Neutrophil (primary cell): Measurements from ENCODE around the gene GREM2.

Experiments used
- H3K27ac ChIP-seq: fragments of 200-600 bp; sonication (generic); 2 replicates; pipeline ENCODE4 v1.5.1; 2016; ENCODE audit warnings: mild to moderate bottlenecking, moderate library complexity
- H3K27me3 ChIP-seq: fragments of 200-600 bp; sonication (generic); 2 replicates; pipeline ENCODE4 v1.6.0; 2016; ENCODE audit warnings: mild to moderate bottlenecking
- H3K36me3 ChIP-seq: fragments of 200-600 bp; sonication (generic); 2 replicates; pipeline ENCODE4 v1.5.1; 2017
- H3K4me1 ChIP-seq, 2 experiments: fragments of 200-600 bp in 1 of 2; sonication (generic) in 1 of 2; 1 replicate in 1 of 2; 2 replicates in 1 of 2; pipeline versions ENCODE4 v1.5.1 to v1.6.1; 2013 to 2016; ENCODE audit warnings: low read depth in 1 of 2, low read length in 1 of 2, mild to moderate bottlenecking in 1 of 2, moderate library complexity in 1 of 2; ENCODE audit not compliant: control insufficient read depth in 1 of 2, insufficient read depth in 1 of 2
- H3K4me3 ChIP-seq, 2 experiments: fragments of 200-600 bp in 1 of 2; sonication (generic) in 1 of 2; 1 replicate in 1 of 2; 2 replicates in 1 of 2; pipeline ENCODE4 v1.5.1; 2013 to 2016; ENCODE audit warnings: low read depth in 1 of 2, low read length in 1 of 2, mild to moderate bottlenecking in 1 of 2, moderate library complexity in 1 of 2
- H3K9me3 ChIP-seq: fragments of 200-600 bp; sonication (generic); 2 replicates; pipeline ENCODE4 v1.5.1; 2016
- TF ChIP-seq, protein P1 (sequence below): fragments of 200-600 bp; sonication (generic); IDR thresholded peaks from 2 replicates; pipeline ENCODE4 v1.5.1; 2016; ENCODE audit warnings: antibody characterized with exemption

The GREM2 gene

GRCh38 chr1:240511789-240512188 lies 100.2 kb downstream of the GREM2 start:
- H3K27ac ChIP-seq: no peak overlapping the region
- no peaks in the 10 kb centered on the region for H3K4me1 ChIP-seq
- TF ChIP-seq, protein P1, sequence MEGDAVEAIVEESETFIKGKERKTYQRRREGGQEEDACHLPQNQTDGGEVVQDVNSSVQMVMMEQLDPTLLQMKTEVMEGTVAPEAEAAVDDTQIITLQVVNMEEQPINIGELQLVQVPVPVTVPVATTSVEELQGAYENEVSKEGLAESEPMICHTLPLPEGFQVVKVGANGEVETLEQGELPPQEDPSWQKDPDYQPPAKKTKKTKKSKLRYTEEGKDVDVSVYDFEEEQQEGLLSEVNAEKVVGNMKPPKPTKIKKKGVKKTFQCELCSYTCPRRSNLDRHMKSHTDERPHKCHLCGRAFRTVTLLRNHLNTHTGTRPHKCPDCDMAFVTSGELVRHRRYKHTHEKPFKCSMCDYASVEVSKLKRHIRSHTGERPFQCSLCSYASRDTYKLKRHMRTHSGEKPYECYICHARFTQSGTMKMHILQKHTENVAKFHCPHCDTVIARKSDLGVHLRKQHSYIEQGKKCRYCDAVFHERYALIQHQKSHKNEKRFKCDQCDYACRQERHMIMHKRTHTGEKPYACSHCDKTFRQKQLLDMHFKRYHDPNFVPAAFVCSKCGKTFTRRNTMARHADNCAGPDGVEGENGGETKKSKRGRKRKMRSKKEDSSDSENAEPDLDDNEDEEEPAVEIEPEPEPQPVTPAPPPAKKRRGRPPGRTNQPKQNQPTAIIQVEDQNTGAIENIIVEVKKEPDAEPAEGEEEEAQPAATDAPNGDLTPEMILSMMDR: no peak
- no peaks in the 10 kb centered on the region for H3K36me3 ChIP-seq
- H3K27me3 ChIP-seq: no peaks in the 10 kb centered on the region
- H3K9me3 ChIP-seq: no peaks in the 10 kb centered on the region
- H3K4me3 ChIP-seq: no peak overlapping the region

GRCh38 chr1:240508950-240509349 lies 103.0 kb downstream of the GREM2 start:
- Histone ChIP-seq H3K4me1 (no peaks in the 10 kb centered on the region), H3K9me3 (no peaks in the 10 kb centered on the region), H3K27ac (no peak overlapping the region), H3K27me3 (no peaks in the 10 kb centered on the region), H3K4me3 (no peak overlapping the region), H3K36me3 (no peaks in the 10 kb centered on the region)
- TF ChIP-seq, protein P1: no peak

DNA sequence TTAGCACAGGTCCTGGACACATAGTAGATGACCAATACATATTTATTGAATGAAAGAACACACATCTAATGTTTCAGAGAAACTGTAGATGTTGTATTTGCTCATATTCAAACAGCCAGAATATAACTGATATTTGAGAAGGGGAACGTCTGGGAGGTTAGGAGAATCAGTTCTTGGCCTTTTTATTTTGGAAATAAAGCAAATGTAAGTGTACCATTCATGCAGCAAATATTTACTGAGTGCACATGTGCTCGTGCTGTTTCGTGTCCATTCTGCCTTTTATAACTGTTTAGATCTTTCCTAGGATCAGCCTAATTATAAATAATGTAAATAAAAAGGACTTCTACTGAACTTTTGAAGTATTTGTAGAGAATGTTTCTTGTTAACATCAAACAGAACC lies 103.8 kb downstream of the GREM2 start:
- no peaks in the 10 kb centered on the region for H3K9me3 ChIP-seq
- H3K36me3 ChIP-seq: no peaks in the 10 kb centered on the region
- no peaks in the 10 kb centered on the region for H3K27me3 ChIP-seq
- no peak overlapping the region for H3K27ac ChIP-seq
- TF ChIP-seq, protein P1: no peak
- no peak overlapping the region for H3K4me3 ChIP-seq
- H3K4me1 ChIP-seq: no peaks in the 10 kb centered on the region

GRCh38 chr1:240506176-240506575 lies 105.8 kb downstream of the GREM2 start:
- H3K4me3 ChIP-seq: no peak overlapping the region
- H3K27me3 ChIP-seq: no peaks in the 10 kb centered on the region
- H3K36me3 ChIP-seq: no peaks in the 10 kb centered on the region
- TF ChIP-seq, protein P1: no peak
- H3K4me1 ChIP-seq: no peaks in the 10 kb centered on the region
- H3K9me3 ChIP-seq: no peaks in the 10 kb centered on the region
- H3K27ac ChIP-seq: no peak overlapping the region

DNA sequence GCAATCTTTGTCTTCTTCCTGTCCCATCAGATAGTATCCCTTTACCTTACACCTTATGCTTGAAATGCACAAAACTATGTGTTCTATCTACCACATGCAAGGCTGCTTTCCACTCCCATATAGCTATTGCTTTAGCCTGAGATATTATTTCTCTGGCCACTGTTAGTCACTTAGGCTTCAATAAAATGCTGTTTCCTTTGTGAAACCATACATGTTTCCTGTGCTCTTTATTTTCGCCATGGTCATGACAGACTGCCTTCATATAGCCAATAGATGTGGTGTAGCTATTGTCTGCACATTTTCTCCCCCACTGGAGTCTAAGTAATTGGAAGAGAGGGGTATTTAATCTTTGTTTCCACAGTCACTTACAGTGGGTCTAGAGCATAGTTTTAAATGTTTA lies 108.4 kb downstream of the GREM2 start:
- TF ChIP-seq, protein P1: no peak
- H3K27ac ChIP-seq: no peak overlapping the region
- H3K4me3 ChIP-seq: no peak overlapping the region
- H3K27me3 ChIP-seq: no peaks in the 10 kb centered on the region
- no peaks in the 10 kb centered on the region for H3K9me3 ChIP-seq
- H3K4me1 ChIP-seq: no peaks in the 10 kb centered on the region
- no peaks in the 10 kb centered on the region for H3K36me3 ChIP-seq

GRCh38 chr1:240503036-240503435 lies 108.9 kb downstream of the GREM2 start:
- no peaks in the 10 kb centered on the region for H3K36me3 ChIP-seq
- no peaks in the 10 kb centered on the region for H3K9me3 ChIP-seq
- TF ChIP-seq, protein P1: no peak
- H3K4me3 ChIP-seq: no peak overlapping the region
- H3K4me1 ChIP-seq: no peaks in the 10 kb centered on the region
- H3K27ac ChIP-seq: no peak overlapping the region
- H3K27me3 ChIP-seq: no peaks in the 10 kb centered on the region
